Endothelial cell of umbilical vein (primary cell): ENCODE measurements around the gene HID1. TPM values are rescaled to one million over a fixed set of nuclear protein-coding genes. Genes with fewer than 3 reads are reported as not detected.

ENCODE experiments used
- BruUV-seq: library from RNA; stranded (reverse); fragments of 400-500 nt; replicated peaks from 2 replicates; lab custom pipeline; 2021; lab: Mats Ljungman, UMichigan
- CTCF ChIA-PET: fragments of 300-600, 350-600 bp; sonication (Branson Sonifier 250); formaldehyde crosslinking; loops from one replicate; lab custom pipeline; 2021; ENCODE audit warnings: antibody characterized with exemption, inconsistent platforms; lab: Charles Lee
- POLR2A ChIA-PET: fragments of 300-600, 350-600 bp; sonication (Branson Sonifier 250); formaldehyde crosslinking; loops from one replicate; lab custom pipeline; 2021; ENCODE audit warnings: antibody characterized with exemption, inconsistent platforms; lab: Charles Lee
- DNase-seq: peaks from one replicate; pipeline ENCODE4 v3.0.0-alpha.2; 2011; ENCODE audit warnings: low read depth, low spot score
- FAIRE-seq: peaks from 2 replicates; lab custom pipeline; 2011; peaks lifted over from hg19 to GRCh38; lab: Jason Lieb, UNC
- H2AFZ ChIP-seq: 2 replicates; pipeline ENCODE4 v1.6.0; 2012; ENCODE audit warnings: low read depth, low read length, control low read depth, inconsistent platforms
- H3K27ac ChIP-seq: 2 replicates; pipeline ENCODE4 v1.5.1; 2011; ENCODE audit warnings: low read depth, mild to moderate bottlenecking, control low read depth, low read length, moderate library complexity; ENCODE audit not compliant: insufficient read depth
- H3K27me3 ChIP-seq, 2 experiments: 2 replicates each; pipeline versions ENCODE4 v1.6.0 to v1.6.1; 2011; ENCODE audit warnings: low read length in 2 of 2, mixed read lengths in 1 of 2; ENCODE audit not compliant: control insufficient read depth in 2 of 2, insufficient read depth in 2 of 2
- H3K36me3 ChIP-seq, 2 experiments: 2 replicates in 1 of 2; 3 replicates in 1 of 2; pipeline ENCODE4 v1.5.1; 2011; ENCODE audit warnings: low read length in 2 of 2, mild to moderate bottlenecking in 1 of 2, moderate library complexity in 1 of 2; ENCODE audit not compliant: control insufficient read depth in 2 of 2, insufficient read depth in 2 of 2; ENCODE audit errors: extremely low read depth in 1 of 2
- H3K4me1 ChIP-seq: 3 replicates; pipeline ENCODE4 v1.5.1; 2011; ENCODE audit warnings: mild to moderate bottlenecking, low read length; ENCODE audit not compliant: control insufficient read depth, insufficient read depth; ENCODE audit errors: extremely low read depth
- H3K4me2 ChIP-seq: 2 replicates; pipeline ENCODE4 v1.6.1; 2011; ENCODE audit warnings: low read length, control low read depth, mixed read lengths; ENCODE audit not compliant: insufficient read depth
- H3K4me3 ChIP-seq, 3 experiments: fragments of 200-600 bp in 1 of 3; sonication (generic), shearing (Covaris generic) in 1 of 3; replicated peaks in 1 of 3; 2 replicates each; pipeline ENCODE4 v1.5.1; 2011 to 2016; ENCODE audit warnings: control low read depth in 3 of 3, low read length in 3 of 3, mild to moderate bottlenecking in 2 of 3, inconsistent platforms in 1 of 3, low read depth in 1 of 3, moderate library complexity in 1 of 3; ENCODE audit not compliant: insufficient read depth in 1 of 3
- H3K79me2 ChIP-seq: 2 replicates; pipeline ENCODE4 v1.6.0; 2012; ENCODE audit warnings: low read length, inconsistent platforms; ENCODE audit not compliant: control insufficient read depth, insufficient read depth
- H3K9ac ChIP-seq: replicated peaks from 2 replicates; pipeline ENCODE3; 2011; ENCODE audit warnings: low read length, control low read depth; ENCODE audit not compliant: insufficient read depth; ENCODE audit errors: extremely low read depth
- H3K9me1 ChIP-seq: replicated peaks from 3 replicates; pipeline ENCODE4 v1.6.0; 2011; ENCODE audit warnings: mild to moderate bottlenecking, low read length; ENCODE audit not compliant: control insufficient read depth, insufficient read depth; ENCODE audit errors: extremely low read depth
- H3K9me3 ChIP-seq: replicated peaks from 2 replicates; pipeline ENCODE4 v1.5.1; 2012; ENCODE audit warnings: low read length, inconsistent platforms; ENCODE audit not compliant: control insufficient read depth, insufficient read depth
- H4K20me1 ChIP-seq: replicated peaks from 2 replicates; pipeline ENCODE3; 2011; ENCODE audit warnings: mild to moderate bottlenecking, low read length; ENCODE audit not compliant: control insufficient read depth, insufficient read depth; ENCODE audit errors: extremely low read depth
- CTCF ChIP-seq, 2 donors: IDR thresholded peaks; 1 replicate in 1 of 2; 2 replicates in 1 of 2; pipeline ENCODE4 v1.5.1; 2011; ENCODE audit warnings: low read length in 2 of 2, mild to moderate bottlenecking in 2 of 2, moderate library complexity in 2 of 2, control low read depth in 1 of 2, inconsistent platforms in 1 of 2, low read depth in 1 of 2; ENCODE audit not compliant: insufficient read depth in 1 of 2; ENCODE audit errors: extremely low read depth in 1 of 2
- EZH2 ChIP-seq: IDR thresholded peaks from 2 replicates; pipeline ENCODE4 v1.6.1; 2012; ENCODE audit warnings: borderline replicate concordance, low read depth, mild to moderate bottlenecking, moderate library complexity, low read length, inconsistent platforms; ENCODE audit not compliant: severe bottlenecking
- FOS ChIP-seq: IDR thresholded peaks from 2 replicates; pipeline ENCODE4 v1.6.1; 2011; ENCODE audit warnings: mild to moderate bottlenecking, low read length, moderate library complexity, borderline replicate concordance; ENCODE audit not compliant: insufficient read depth
- GATA2 ChIP-seq: IDR thresholded peaks from 2 replicates; pipeline ENCODE4 v1.7.0; 2011; ENCODE audit warnings: low read depth, mild to moderate bottlenecking, moderate library complexity, mixed read lengths, low read length; ENCODE audit not compliant: insufficient read length, insufficient read depth
- MYC ChIP-seq: IDR thresholded peaks from one replicate; pipeline ENCODE4 v1.6.1; 2011; ENCODE audit warnings: mild to moderate bottlenecking, low read depth, low read length
- dilution Hi-C: fragments of 300-500 bp; cut with MboI; formaldehyde crosslinking; loops from one replicate; pipeline ENCODE4 v1.15.0; 2019; ENCODE audit warnings: low sequenced_read_pairs; ENCODE audit not compliant: extremely low pct_ligation_motif_present
- intact Hi-C: fragments of 100-400 bp; cut with micrococcal nuclease; formaldehyde crosslinking; loops from one replicate; pipeline ENCODE4 v1.10.0; 2022
- polyA plus RNA-seq, 4 experiments: library from polyadenylated mRNA; depleted of rRNA in 3 of 4; stranded (reverse) in 3 of 4; unstranded in 1 of 4; fragments of >200 nt; gene quantifications; 2 replicates each; pipeline versions ENCODE4 v1.2.1 to v1.2.3, GENCODE V29; 2011 to 2012; ENCODE audit warnings: missing spikeins in 1 of 4
- total RNA-seq: library from RNA; stranded (reverse); gene quantifications from 2 replicates; pipeline ENCODE4 v1.2.3, GENCODE V29; 2021

Gene HID1
- total and polyA plus RNA-seq, 2 donors (not counting 3 experiments of a cell fraction or from before 2014, with no cell fraction given): 41.4 to 53.3 TPM

GRCh38 chr17:74962622-74963394 lies 9.8 kb downstream of the HID1 start:
- Histone ChIP-seq H3K79me2 (no peaks in the 10 kb centered on the region), H3K9me3 (no peaks in the 10 kb centered on the region), H2AFZ (no peak overlapping the region), H3K9me1 (no peaks in the 10 kb centered on the region), H3K4me1 (no peaks in the 10 kb centered on the region), H4K20me1 (no peaks in the 10 kb centered on the region), H3K27me3 (no peaks in the 10 kb centered on the region), H3K4me2 (no peak overlapping the region), H3K4me3 (no peak overlapping the region), H3K9ac (no peak overlapping the region), H3K36me3 (no peaks in the 10 kb centered on the region), H3K27ac (no peak overlapping the region)
- no TSS peak for BruUV-seq
- intact Hi-C loops: no loop called here
- TF ChIP-seq EZH2 (no peak), FOS (no peak), GATA2 (no peak), MYC (no peak)
- ChIA-PET POLR2A (interaction anchor here (1.7 kb wide), 1 partner anchor 26 kb away, joined by 6 read pairs; no protein-coding TSS in a partner anchor), CTCF (interaction anchor here (0.6 to 4.8 kb wide), 29 partner anchors 9 to 621 kb away, joined by 3 to 134 read pairs (median 13); partner anchors contain the start of genes ATP5PD, CDR2L, HID1 and KCTD2)
- FAIRE-seq (no peak), DNase-seq (no peak)
- dilution Hi-C loops: no loop called here

GRCh38 chr17:74961657-74962350 lies 10.8 kb downstream of the HID1 start:
- H3K27me3 ChIP-seq: no peaks in the 10 kb centered on the region
- no peaks in the 10 kb centered on the region for H3K36me3 ChIP-seq
- no peaks in the 10 kb centered on the region for H3K4me1 ChIP-seq
- POLR2A ChIA-PET: interaction anchor here (0.8 to 1.7 kb wide), 5 partner anchors 11 to 240 kb away, joined by 3 to 10 read pairs (median 4); partner anchors contain the start of genes HID1, JPT1 and MRPL58
- H2AFZ ChIP-seq: no peak overlapping the region
- no peak overlapping the region for H3K27ac ChIP-seq
- H3K9ac ChIP-seq: no peak overlapping the region
- peak; percentile 62 to 74 for TF ChIP-seq CTCF (IDR thresholded peaks at IDR 0.05; ENCODE audit: extremely low read depth in 1 of 2, insufficient read depth in 1 of 2, low read depth in 1 of 2, low read length in 2 of 2)
- TF ChIP-seq GATA2: no peak
- no TSS peak for BruUV-seq
- CTCF ChIA-PET: interaction anchor here (0.5 to 4.8 kb wide), 59 partner anchors 10 to 622 kb away, joined by 3 to 134 read pairs (median 8); partner anchors contain the start of genes ARMC7, ATP5PD, CDR2L and FDXR
- FAIRE-seq: peak; percentile 92
- H3K4me3 ChIP-seq: no peak overlapping the region
- H4K20me1 ChIP-seq: no peaks in the 10 kb centered on the region
- no peaks in the 10 kb centered on the region for H3K9me3 ChIP-seq
- no peaks in the 10 kb centered on the region for H3K9me1 ChIP-seq
- no peaks in the 10 kb centered on the region for H3K79me2 ChIP-seq
- dilution Hi-C loops (no loop called here), intact Hi-C loops (loop anchor here (1.0 to 2.0 kb wide), 7 partner anchors 50 to 239 kb away; partner anchors contain the start of genes KCTD2, MRPL58 and NT5C)
- no peak overlapping the region for H3K4me2 ChIP-seq
- peak; percentile 83 for DNase-seq
